Measurements from ENCODE around the gene PCDHGB3.
"Not testable (repeated sequence)": the region's sequence is repeated elsewhere in the genome, so short reads cannot be mapped to it uniquely, and the experiment has no call there.

PCDHGB3 gene

DNA sequence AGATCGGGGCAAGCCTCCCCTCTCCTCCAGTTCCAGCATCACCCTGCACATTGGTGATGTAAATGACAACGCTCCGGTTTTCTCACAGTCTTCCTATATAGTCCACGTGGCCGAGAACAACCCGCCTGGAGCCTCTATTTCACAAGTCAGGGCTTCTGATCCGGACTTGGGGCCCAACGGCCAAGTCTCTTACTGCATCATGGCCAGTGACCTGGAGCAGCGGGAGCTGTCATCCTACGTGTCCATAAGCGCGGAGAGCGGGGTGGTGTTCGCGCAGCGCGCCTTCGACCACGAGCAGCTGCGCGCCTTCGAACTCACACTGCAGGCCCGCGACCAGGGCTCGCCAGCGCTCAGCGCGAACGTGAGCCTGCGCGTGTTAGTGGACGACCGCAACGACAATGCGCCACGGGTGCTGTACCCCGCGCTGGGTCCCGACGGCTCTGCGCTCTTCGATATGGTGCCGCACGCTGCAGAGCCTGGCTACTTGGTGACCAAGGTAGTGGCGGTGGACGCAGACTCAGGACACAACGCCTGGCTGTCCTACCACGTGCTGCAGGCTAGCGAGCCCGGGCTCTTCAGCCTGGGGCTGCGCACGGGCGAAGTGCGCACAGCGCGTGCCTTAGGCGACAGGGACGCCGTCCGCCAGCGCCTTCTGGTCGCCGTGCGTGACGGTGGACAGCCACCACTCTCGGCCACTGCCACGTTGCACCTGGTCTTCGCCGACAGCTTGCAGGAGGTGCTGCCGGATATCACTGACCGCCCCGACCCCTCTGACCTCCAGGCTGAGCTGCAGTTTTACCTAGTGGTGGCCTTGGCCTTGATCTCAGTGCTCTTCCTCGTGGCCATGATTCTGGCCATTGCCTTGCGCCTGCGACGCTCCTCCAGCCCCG is 19.4 kb downstream of the PCDHGB3 start:
- in situ Hi-C loops (cut with HindIII; ENCODE audit: low sequenced_read_pairs), result no loop called here

DNA sequence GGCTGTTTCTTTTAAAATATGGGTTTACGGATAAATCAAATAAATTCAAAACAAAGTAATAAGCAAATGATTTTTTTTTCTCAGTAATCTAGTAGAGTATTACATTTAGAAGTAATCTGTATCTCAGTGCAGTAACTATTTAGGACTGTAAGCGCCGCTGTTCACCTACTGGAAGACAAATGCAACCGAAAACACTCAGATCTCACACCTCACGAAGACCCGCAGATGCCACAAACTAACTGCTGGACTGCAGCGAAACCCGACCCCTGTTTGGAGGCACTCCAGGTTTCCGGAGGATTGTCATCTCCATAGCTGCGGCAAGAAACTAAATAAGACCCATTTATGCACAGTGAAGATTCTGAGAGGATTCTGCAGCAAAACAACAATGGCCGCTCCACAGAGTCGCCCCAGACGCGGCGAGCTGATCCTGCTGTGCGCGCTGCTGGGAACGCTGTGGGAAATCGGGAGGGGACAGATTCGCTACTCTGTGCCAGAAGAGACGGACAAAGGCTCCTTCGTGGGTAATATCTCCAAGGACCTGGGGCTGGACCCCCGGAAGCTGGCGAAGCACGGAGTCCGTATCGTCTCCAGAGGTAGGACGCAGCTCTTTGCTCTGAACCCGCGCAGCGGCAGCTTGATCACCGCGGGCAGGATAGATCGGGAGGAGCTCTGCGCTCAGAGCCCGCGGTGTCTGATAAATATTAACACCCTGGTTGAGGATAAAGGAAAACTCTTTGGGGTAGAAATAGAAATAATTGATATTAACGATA is 22.6 kb downstream of the PCDHGB3 start, which contains the start of gene PCDHGA8:
Gene PCDHGA8 (plus strand): TSS at position 205 of the 770 bp plus-strand sequence. CDS start 181 bp downstream, at position 386.
- in situ Hi-C loops (cut with HindIII; ENCODE audit: low sequenced_read_pairs), result no loop called here

DNA sequence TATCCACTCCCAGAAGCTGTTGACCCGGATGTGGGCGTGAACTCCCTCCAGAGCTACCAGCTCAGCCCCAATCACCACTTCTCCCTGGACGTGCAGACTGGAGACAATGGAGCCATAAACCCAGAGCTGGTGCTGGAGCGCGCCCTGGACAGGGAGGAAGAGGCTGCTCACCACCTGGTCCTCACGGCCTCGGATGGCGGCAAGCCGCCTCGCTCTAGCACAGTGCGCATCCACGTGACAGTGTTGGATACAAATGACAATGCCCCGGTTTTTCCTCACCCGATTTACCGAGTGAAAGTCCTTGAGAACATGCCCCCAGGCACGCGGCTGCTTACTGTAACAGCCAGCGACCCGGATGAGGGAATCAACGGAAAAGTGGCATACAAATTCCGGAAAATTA is 23.2 kb downstream of the PCDHGB3 start:
- in situ Hi-C loops (cut with HindIII; ENCODE audit: low sequenced_read_pairs), result no loop called here

DNA sequence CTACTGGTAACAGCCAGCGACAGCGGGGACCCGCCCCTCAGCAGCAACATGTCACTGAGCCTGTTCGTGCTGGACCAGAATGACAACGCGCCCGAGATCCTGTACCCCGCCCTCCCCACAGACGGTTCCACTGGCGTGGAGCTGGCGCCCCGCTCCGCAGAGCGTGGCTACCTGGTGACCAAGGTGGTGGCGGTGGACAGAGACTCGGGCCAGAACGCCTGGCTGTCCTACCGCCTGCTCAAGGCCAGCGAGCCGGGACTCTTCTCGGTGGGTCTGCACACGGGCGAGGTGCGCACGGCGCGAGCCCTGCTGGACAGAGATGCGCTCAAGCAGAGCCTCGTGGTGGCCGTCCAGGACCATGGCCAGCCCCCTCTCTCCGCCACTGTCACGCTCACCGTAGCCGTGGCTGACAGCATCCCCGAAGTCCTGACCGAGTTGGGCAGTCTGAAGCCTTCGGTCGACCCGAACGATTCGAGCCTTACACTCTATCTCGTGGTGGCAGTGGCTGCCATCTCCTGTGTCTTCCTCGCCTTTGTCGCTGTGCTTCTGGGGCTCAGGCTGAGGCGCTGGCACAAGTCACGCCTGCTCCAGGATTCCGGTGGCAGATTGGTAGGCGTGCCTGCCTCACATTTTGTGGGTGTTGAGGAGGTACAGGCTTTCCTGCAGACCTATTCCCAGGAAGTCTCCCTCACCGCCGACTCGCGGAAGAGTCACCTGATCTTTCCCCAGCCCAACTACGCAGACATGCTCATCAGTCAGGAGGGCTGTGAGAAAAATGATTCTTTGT is 24.6 kb downstream of the PCDHGB3 start:
- in situ Hi-C loops (cut with HindIII; ENCODE audit: low sequenced_read_pairs), result not testable (repeated sequence)

DNA sequence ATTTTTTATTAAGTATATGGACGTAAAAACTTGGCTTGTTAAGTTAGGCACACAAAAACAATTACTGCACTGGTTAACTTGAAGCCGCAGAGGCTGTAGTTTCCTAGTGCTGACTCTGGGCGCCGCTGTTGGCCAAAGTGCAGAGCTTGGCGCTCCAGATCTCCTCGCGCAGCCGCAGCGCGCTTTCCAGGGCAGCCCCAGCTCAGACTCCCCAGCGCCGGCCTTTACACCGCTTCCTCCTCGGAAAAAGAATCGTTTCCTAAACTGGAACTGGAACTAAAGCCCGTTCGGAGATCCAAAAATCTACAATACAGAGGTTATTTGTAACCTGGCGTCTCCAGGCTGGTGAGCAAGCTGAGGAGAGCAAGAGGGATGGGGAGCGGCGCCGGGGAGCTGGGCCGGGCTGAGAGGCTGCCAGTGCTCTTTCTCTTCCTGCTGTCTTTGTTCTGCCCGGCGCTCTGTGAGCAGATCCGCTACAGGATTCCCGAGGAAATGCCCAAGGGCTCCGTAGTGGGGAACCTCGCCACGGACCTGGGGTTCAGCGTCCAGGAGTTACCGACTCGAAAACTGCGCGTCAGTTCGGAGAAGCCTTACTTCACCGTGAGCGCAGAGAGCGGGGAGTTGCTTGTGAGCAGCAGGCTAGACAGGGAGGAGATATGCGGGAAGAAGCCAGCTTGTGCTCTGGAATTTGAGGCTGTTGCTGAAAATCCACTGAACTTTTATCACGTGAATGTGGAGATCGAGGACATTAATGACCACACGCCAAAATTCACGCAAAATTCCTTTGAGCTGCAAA is 27.9 kb downstream of the PCDHGB3 start, which contains the start of gene PCDHGB5:
Gene PCDHGB5 (plus strand): TSS at position 192 of the 796 bp plus-strand sequence. CDS start 181 bp downstream, at position 373.
- in situ Hi-C loops (cut with HindIII; ENCODE audit: low sequenced_read_pairs), result not testable (repeated sequence)

DNA sequence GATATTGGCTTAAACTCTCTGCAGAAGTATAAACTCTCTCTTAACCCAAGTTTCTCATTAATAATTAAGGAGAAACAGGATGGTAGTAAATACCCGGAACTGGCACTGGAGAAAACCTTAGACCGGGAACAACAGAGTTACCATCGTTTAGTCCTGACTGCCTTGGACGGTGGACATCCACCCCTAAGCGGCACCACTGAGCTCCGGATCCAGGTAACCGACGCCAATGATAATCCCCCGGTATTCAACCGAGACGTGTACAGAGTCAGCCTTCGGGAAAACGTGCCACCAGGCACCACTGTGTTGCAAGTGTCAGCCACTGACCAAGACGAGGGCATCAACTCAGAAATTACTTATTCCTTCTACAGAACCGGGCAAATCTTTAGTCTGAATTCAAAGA is 28.6 kb downstream of the PCDHGB3 start:
- in situ Hi-C loops (cut with HindIII; ENCODE audit: low sequenced_read_pairs), result no loop called here

DNA sequence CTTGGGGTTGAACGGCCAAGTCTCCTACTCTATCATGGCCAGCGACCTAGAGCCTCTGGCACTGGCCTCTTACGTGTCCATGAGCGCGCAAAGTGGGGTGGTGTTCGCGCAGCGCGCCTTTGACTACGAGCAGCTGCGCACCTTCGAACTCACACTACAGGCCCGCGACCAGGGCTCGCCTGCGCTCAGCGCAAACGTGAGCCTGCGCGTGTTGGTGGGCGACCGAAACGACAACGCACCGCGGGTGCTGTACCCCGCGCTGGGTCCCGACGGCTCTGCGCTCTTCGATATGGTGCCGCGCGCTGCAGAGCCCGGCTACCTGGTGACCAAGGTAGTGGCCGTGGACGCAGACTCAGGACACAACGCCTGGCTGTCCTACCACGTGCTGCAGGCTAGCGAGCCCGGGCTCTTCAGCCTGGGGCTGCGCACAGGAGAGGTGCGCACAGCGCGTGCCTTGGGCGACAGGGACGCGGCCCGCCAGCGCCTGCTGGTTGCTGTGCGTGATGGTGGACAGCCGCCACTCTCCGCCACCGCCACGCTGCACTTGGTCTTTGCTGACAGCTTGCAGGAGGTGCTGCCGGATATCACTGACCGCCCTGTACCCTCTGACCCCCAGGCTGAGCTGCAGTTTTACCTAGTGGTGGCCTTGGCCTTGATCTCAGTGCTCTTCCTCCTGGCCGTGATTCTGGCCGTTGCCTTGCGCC is 29.7 kb downstream of the PCDHGB3 start:
- in situ Hi-C loops (cut with HindIII; ENCODE audit: low sequenced_read_pairs), result no loop called here

DNA sequence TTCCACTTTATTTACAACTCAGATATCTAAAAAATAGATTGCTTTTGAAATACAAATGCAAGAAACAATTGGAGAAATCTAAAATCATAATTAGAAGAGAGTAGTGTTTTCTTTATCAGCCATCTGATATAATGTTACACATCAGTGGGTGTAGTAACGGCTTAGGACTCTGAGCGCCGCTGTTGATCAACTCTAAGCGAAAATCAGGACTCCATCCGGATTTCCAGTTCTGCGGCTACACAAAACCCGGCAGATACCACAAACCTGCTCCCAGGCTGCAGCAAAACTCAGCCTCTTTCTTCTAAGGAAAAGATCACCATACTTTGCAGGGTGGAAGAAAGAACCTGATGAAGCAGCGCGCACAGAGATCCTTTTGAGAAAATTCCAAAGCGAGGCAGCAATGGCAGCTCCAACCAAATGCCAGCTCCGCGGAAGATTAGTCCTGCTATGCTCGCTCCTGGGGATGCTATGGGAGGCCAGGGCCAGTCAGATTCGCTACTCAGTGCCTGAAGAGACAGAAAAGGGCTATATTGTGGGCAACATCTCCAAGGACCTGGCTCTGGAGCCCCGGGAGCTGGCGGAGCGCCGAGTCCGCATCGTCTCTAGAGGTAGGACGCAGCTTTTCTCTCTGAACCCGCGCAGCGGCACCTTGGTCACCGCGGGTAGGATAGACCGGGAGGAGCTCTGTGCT is 32.7 kb downstream of the PCDHGB3 start, which contains the start of gene PCDHGA9:
Gene PCDHGA9 (plus strand): TSS at position 226 of the 691 bp plus-strand sequence. CDS start 175 bp downstream, at position 401.
- in situ Hi-C loops (cut with HindIII; ENCODE audit: low sequenced_read_pairs), result no loop called here

DNA sequence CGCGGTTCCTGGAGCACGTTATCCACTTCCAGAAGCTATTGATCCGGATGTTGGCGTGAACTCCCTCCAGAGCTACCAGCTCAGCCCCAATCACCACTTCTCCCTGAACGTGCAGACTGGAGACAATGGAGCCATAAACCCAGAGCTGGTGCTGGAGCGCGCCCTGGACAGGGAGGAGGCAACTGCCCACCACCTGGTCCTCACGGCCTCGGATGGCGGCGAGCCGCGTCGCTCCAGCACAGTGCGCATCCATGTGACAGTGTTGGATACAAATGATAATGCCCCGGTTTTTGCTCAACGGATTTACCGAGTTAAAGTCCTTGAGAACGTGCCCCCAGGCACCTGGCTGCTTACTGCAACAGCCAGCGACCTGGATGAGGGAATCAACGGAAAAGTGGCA is 33.3 kb downstream of the PCDHGB3 start:
- in situ Hi-C loops (cut with HindIII; ENCODE audit: low sequenced_read_pairs), result no loop called here

DNA sequence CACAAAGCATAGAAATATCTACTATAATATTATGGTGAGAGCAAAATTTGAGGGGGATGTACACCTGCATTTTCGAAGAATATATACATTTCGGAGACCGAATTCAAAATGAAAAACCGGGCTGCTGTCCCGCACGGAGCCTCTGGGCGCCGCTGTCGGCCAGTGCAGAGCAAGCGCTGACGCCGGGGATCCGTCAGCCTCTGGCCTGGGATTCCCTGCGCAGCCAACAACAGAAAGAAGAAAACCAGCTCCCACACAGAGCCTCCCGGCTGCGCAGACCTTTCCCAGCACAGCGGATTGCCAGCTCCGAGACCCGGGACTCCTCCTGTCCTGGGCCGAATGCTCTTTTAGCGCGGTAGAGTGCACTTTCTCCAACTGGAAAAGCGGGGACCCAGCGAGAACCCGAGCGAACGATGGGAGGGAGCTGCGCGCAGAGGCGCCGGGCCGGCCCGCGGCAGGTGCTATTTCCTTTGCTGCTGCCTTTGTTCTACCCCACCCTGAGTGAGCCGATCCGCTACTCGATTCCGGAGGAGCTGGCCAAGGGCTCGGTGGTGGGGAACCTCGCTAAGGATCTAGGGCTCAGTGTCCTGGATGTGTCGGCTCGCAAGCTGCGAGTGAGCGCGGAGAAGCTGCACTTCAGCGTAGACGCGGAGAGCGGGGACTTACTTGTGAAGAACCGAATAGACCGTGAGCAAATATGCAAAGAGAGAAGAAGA is 37.9 kb downstream of the PCDHGB3 start, which contains the start of gene PCDHGB6:
Gene PCDHGB6 (plus strand): TSS at position 232 of the 716 bp plus-strand sequence. CDS start 182 bp downstream, at position 414.
- in situ Hi-C loops (cut with HindIII; ENCODE audit: low sequenced_read_pairs), result not testable (repeated sequence)

DNA sequence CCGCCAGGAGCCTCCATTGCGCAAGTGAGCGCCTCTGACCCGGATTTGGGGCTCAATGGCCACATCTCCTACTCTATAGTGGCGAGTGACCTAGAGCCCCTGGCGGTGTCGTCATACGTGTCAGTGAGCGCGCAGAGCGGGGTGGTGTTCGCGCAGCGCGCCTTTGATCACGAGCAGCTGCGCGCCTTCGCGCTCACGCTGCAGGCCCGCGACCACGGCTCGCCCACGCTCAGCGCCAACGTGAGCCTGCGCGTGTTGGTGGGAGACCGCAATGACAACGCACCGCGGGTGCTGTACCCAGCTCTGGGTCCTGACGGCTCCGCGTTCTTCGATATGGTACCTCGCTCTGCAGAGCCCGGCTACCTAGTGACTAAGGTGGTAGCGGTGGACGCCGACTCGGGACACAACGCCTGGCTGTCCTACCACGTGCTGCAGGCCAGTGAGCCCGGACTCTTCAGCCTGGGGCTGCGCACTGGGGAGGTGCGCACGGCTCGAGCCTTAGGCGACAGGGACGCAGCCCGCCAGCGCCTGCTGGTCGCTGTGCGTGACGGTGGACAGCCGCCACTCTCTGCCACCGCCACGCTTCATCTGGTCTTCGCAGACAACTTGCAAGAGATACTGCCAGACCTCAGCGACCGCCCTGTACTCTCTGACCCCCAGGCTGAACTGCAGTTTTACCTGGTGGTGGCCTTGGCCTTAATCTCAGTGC is 39.7 kb downstream of the PCDHGB3 start:
- in situ Hi-C loops (cut with HindIII; ENCODE audit: low sequenced_read_pairs), result no loop called here

DNA sequence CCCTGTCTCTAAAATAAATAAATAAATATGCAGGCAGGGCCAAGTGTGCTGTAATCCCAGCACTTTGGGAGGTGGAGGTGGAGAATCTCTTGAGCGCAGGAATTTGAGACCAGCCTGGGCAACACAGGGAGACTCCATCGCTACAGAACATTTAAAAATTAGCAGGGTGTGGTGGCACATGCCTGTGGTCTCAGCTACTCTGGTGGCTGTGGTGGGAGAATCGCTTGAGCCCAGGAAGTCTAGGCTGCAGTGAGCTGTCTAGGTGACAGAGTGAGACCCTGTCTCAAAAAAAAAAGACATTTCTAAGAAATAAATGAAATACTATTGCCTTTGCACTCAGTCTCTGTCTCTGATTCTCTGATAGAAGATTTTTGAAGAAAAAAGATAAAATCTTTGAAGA is 41.5 kb downstream of the PCDHGB3 start:
- in situ Hi-C loops (cut with HindIII; ENCODE audit: low sequenced_read_pairs), result no loop called here

DNA sequence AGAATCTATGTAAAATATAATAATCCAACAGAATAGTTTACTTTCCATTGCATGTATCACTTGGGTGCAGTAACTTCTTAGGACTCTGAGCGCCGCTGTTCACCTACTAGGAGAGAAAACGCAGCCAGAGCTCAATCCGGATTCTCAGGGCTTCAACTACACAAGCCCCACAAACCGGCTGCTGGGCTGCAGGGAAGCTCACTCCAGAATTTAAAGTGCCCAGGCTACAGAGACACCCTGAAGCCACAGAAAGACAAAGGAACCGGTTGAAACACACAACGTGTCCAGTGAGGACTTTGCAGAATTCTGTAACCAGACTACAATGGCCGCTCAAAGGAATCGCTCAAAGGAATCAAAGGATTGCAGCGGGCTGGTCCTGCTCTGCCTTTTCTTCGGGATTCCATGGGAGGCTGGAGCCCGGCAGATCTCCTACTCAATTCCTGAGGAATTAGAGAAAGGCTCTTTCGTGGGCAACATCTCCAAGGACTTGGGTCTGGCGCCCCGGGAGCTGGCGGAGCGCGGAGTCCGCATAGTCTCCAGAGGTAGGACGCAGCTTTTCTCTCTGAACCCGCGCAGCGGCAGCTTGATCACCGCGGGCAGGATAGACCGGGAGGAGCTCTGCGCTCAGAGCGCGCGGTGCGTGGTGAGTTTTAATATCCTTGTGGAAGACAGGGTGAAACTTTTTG is 43.0 kb downstream of the PCDHGB3 start, which contains the start of gene PCDHGA10:
Gene PCDHGA10 (plus strand): TSS at position 134 of the 686 bp plus-strand sequence. CDS start 189 bp downstream, at position 323.
- in situ Hi-C loops (cut with HindIII; ENCODE audit: low sequenced_read_pairs), result no loop called here

DNA sequence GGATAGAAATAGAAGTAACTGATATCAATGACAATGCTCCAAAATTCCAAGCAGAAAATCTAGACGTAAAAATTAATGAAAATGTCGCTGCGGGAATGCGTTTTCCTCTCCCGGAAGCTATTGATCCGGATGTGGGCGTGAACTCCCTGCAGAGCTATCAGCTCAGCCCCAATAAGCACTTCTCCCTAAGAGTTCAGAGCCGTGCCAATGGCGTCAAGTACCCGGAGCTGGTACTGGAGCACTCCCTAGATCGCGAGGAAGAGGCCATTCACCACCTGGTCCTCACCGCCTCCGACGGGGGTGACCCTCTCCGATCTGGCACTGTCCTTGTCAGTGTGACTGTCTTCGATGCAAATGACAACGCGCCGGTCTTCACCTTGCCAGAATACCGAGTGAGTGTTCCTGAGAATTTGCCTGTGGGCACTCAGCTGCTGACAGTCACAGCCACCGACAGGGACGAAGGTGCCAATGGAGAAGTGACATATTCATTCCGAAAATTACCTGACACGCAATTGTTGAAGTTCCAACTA is 43.6 kb downstream of the PCDHGB3 start:
- in situ Hi-C loops (cut with HindIII; ENCODE audit: low sequenced_read_pairs), result no loop called here

DNA sequence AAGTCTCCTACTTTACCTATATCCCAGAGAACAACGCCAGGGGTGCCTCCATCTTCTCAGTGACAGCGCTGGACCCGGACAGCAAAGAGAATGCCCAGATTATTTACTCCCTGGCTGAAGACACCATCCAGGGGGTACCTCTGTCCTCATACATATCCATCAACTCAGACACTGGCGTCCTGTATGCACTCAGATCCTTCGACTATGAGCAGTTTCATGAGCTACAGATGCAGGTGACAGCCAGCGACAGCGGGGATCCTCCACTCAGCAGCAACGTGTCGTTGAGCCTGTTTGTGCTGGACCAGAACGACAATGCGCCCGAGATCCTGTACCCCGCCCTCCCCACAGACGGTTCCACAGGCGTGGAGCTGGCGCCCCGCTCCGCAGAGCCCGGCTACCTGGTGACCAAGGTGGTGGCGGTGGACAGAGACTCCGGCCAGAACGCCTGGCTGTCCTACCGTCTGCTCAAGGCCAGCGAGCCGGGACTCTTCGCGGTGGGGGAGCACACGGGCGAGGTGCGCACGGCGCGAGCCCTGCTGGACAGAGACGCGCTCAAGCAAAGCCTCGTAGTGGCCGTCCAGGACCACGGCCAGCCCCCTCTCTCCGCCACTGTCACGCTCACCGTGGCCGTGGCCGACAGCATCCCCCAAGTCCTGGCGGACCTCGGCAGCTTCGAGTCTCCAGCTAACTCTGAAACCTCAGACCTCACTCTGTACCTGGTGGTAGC is 44.7 kb downstream of the PCDHGB3 start:
- in situ Hi-C loops (cut with HindIII; ENCODE audit: low sequenced_read_pairs), result not testable (repeated sequence)

DNA sequence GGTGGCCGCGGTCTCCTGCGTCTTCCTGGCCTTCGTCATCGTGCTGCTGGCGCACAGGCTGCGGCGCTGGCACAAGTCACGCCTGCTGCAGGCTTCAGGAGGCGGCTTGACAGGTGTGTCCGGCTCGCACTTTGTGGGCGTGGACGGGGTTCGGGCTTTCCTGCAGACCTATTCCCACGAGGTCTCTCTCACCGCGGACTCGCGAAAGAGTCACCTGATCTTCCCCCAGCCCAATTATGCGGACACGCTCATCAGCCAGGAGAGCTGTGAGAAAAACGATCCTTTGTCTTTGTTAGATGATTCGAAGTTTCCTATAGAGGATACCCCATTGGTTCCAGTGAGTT is 45.2 kb downstream of the PCDHGB3 start:
- in situ Hi-C loops (cut with HindIII; ENCODE audit: low sequenced_read_pairs), result not testable (repeated sequence)

Data from DLD1 (cell line).